HG02852 (cell line): ENCODE measurements around the gene LIMS1.
A peak's percentile ranks its signal among the peaks of the same experiment; 100 is the strongest.
"Not testable (repeated sequence)": the region's sequence is repeated elsewhere in the genome, so short reads cannot be mapped to it uniquely, and the experiment has no call there.

ENCODE experiments used
- ATAC-seq: cut with Tn5 transposase; IDR thresholded peaks from one replicate; pipeline ENCODE4 v1.9.1; 2021; ENCODE audit warnings: mild to moderate bottlenecking, moderate library complexity; ENCODE audit not compliant: unreplicated experiment

LIMS1 gene

DNA sequence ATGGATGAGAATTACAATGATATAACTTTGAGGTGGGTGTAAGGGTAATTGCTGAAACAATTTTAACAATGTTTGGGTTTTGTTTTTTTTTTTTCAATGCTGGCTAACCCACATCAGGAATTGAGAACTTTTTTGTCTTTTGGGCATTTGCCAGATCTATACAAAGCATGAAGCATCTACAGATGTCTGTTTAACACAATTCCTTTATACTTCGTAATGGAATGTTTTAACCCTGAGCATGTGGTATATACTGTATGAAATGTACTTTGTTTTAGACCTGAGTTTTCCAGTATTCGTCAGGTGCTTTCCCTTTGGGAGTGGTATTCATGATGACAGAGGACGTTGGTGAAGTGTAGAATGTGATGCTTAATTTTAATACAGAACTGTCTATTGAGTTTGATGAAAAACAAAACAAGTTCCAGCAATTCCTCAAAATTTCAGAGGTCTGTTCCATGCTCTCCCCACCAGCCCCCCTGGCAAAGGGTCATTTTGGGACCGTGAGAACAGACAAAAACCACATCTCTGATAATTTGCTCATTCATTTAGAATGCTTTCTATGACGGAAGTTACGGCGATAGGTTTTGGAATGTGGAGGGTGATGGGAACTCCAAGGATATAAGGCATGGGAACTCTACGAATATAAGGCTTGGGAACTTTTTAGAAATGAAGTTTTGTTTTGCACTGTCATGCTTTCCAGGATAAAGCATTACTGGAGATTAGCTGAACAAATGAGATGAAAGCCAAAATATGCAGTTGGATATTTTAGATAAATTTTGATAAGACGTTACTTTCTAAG lies 14.1 kb downstream of the LIMS1 start:
- no peak for ATAC-seq

GRCh38 chr2:108552566-108552965 lies 18.3 kb downstream of the LIMS1 start:
- no peak for ATAC-seq

- no peak for ATAC-seq
Measured at GRCh38 chr2:108553209-108553919, 19.1 kb downstream of the LIMS1 start.

DNA sequence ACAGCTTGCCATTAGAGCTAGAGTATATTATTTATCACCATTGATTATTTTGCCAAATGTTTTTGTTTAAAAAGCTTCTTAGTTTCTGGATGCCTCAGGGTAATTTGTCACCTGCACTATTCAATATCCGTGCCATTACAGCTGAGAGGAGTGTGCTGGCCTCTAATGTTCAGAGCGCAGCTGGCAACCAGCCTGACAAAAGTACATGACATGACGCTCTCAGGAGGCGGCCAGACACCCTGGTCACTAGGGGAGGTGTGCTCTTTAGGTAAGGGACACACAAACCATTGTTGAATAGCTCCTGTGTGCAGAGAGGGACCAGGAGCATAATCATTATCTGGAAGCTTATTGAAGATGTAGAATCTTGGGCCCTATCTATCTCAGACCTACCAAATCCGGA lies 20.3 kb downstream of the LIMS1 start:
- no peak for ATAC-seq

DNA sequence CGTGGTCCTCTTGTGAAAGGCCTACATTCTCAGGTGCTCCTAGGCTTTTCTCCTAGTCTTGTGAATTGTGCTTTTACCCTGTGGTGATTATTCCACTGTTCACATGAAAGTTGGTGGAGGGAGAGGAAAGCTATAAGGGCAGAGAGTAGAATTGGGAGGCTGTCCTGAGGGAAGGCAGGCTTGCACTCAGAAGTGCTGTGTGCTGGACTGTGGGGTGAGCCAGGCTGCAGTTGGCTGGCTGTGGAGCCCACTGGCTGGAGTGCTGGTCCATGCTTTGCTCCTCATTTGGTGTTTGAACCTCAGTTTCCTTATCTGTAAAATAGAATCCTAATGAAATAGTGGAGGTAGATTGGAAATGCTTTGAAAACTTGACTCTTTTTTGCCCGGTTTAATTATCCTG lies 21.3 kb downstream of the LIMS1 start:
- no peak for ATAC-seq

- ATAC-seq: not testable (repeated sequence)
Measured at GRCh38 chr2:108556581-108556980, 22.3 kb downstream of the LIMS1 start.

GRCh38 chr2:108560241-108560811 lies 26.1 kb downstream of the LIMS1 start:
- ATAC-seq: no peak

- no peak for ATAC-seq
Measured at GRCh38 chr2:108560895-108561530, 26.7 kb downstream of the LIMS1 start.

- no peak for ATAC-seq
Measured at GRCh38 chr2:108562274-108562673, 28.0 kb downstream of the LIMS1 start.

DNA sequence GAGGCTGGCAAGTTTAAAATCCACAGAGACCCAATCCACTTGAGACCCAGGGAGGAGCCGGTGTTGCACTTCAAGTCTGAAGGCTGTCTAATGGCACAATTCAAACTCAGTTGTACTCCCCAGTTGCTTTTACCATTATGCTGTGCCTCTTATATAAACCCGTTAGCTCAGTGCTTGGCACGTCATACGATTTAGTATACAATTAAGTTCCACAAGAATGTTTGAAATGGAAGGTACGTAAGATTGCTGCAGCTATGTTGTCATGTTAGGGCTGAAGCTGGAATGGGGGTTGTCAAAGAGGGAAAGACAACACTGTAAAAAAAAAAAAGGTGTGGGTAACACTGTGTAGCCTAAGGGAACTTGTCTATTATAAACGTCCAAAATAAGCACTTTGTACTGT lies 30.2 kb downstream of the LIMS1 start:
- no peak for ATAC-seq

GRCh38 chr2:108565778-108566375 lies 31.6 kb downstream of the LIMS1 start:
- ATAC-seq: peak; percentile 81

GRCh38 chr2:108570416-108570815 lies 36.1 kb downstream of the LIMS1 start:
- ATAC-seq: no peak

DNA sequence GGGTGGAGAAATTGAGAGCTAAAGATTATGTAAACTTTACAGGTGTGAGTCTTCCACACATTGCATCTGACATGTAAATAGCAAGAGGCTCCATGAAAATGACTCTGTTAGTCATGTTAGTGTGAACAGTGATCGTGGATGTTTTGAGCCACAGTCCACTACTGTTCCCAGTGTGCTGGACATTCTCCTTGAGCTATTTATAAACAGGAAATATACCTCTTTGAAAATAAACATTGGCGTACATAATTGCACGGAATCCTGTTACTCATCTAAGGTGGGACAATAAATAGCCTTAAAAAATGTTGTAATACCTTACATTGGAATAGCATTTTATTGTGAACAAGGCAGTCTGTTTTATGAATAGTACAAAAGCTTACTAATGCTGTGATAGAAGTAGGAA lies 37.0 kb downstream of the LIMS1 start:
- ATAC-seq: no peak

DNA sequence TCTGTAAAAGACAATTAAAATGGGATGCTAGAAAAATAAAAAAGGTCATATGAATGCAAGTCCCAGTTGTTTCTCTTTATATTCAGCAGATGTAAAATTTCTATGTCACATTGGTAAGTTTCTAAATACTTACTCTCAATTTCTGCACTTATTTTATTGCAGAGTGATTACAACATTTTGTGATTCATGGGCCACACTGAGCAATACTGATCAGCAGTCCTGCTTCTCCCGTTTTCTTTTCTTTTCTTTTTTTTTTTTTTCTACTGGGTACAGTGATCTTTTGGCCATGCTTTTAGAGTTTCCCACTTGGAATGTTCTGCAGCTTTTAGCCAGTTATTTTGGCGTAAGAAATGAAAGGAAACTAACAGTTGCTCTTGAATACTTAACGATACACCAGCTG lies 38.8 kb downstream of the LIMS1 start:
- no peak for ATAC-seq

DNA sequence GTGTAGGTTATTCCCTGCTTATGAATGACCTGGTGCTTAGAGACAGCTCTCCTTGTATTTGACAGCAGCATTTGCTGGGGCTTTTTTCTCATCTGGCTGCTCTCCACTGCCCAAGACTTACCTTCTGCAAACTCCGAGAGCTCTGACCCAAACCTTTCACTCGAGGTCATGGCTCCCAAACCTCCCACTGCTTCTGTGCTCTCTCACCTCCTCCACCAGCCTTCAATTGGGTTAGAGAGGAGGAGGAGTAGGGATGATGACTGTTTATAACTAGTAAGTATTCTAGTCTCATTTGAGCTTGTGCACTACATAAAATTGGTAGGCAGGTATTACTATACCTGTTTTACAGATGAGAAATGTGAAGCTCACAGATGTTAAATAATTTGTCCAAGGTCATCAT lies 40.1 kb downstream of the LIMS1 start:
- no peak for ATAC-seq

- ATAC-seq: peak; percentile 65
Measured at GRCh38 chr2:108575132-108575966, 41.1 kb downstream of the LIMS1 start.

DNA sequence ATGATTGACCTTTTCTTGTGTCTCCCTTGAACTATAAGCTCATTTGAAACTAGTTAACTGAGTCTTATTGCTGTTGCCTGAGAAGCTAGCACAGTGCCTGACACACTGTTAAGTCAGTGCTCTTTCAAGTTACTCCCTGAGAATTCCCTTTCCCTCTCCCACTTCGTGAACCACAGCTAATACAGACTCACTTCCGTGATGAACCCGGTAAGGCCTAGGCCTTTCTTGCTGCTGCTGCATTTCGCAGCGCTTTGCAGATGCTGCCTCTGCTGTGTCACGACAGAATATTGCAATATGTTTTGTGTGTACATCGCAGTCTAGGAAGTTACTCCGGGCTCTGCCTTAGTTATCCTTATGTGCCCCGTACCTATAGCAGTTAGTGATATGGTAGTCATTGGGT lies 42.8 kb downstream of the LIMS1 start:
- ATAC-seq: no peak

GRCh38 chr2:108579623-108580022 lies 45.4 kb downstream of the LIMS1 start:
- no peak for ATAC-seq

DNA sequence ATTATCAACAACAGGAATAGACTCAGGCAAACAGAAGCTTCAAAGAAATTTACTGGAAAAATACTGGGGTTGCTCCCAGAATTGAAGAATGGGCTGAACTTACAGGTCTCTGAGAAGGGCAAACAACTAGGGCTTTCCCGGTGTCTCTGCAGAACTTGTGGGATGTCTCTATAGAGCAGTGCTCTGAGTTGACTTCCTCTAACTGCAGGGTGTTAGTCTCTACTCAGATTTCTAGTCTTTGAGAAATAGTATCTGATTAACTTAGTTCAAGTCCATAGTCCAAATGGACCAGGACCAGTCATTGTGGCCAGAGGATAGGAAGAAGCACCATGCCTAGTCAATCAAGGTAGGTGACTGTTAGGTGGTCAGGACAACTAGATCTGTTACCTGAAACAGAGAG lies 45.8 kb downstream of the LIMS1 start:
- no peak for ATAC-seq

- ATAC-seq: peak; percentile 75
Measured at GRCh38 chr2:108583903-108584520, 49.7 kb downstream of the LIMS1 start.
